ENCODE data around the gene PKP1.

Gene PKP1

GRCh38 chr1:201349092-201349491, 65.8 kb downstream of the PKP1 start:
- no peak for DNase-seq (ENCODE audit: insufficient read length, low spot score)
- FAIRE-seq: no peak
- no peak for TF ChIP-seq CTCF (IDR thresholded peaks at IDR 0.05; ENCODE audit: insufficient read depth, missing control alignments)

GRCh38 chr1:201350361-201350725, 67.0 kb downstream of the PKP1 start:
- no peak for FAIRE-seq

GRCh38 chr1:201350884-201351283, 67.6 kb downstream of the PKP1 start:
- TF ChIP-seq CTCF (IDR thresholded peaks at IDR 0.05; ENCODE audit: insufficient read depth, missing control alignments): no peak
- no peak for FAIRE-seq
- DNase-seq (ENCODE audit: insufficient read length, low spot score): no peak

More at GRCh38 chr1:201350361-201350725, 67.0 kb downstream of the PKP1 start:
- no peak for DNase-seq (ENCODE audit: insufficient read length, low spot score)
- TF ChIP-seq CTCF (IDR thresholded peaks at IDR 0.05; ENCODE audit: insufficient read depth, missing control alignments): no peak

- TF ChIP-seq CTCF (IDR thresholded peaks at IDR 0.05; ENCODE audit: insufficient read depth, missing control alignments): no peak
- DNase-seq (ENCODE audit: insufficient read length, low spot score) (no peak), FAIRE-seq (no peak)
Observed at GRCh38 chr1:201351617-201352016, 68.3 kb downstream of the PKP1 start.

- DNase-seq (ENCODE audit: insufficient read length, low spot score): no peak
- no peak for FAIRE-seq
- no peak for TF ChIP-seq CTCF (IDR thresholded peaks at IDR 0.05; ENCODE audit: insufficient read depth, missing control alignments)
Observed at GRCh38 chr1:201353186-201353940, 70.1 kb downstream of the PKP1 start.

GRCh38 chr1:201354151-201354900, 71.0 kb downstream of the PKP1 start:
- DNase-seq (ENCODE audit: insufficient read length, low spot score): no peak
- TF ChIP-seq CTCF (IDR thresholded peaks at IDR 0.05; ENCODE audit: insufficient read depth, missing control alignments): no peak
- no peak for FAIRE-seq

GRCh38 chr1:201354901-201355295, 71.6 kb downstream of the PKP1 start:
- TF ChIP-seq CTCF (IDR thresholded peaks at IDR 0.05; ENCODE audit: insufficient read depth, missing control alignments): no peak
- DNase-seq (ENCODE audit: insufficient read length, low spot score): no peak
- FAIRE-seq: no peak

Data from D721Med (cell line).